HG03354 (cell line): ENCODE results near the gene PLCB3.

Experiments
- ATAC-seq: cut with Tn5 transposase; IDR thresholded peaks from one replicate; pipeline ENCODE4 v1.9.1; 2021; ENCODE audit warnings: mild to moderate bottlenecking; ENCODE audit not compliant: unreplicated experiment, poor library complexity, severe bottlenecking

PLCB3 gene

GRCh38 chr11:64247729-64248531 lies 3.4 kb upstream of the PLCB3 start:
- ATAC-seq, result no peak

GRCh38 chr11:64248578-64248977 lies 2.8 kb upstream of the PLCB3 start:
- no peak for ATAC-seq

- no peak for ATAC-seq
These were observed 2.3 kb upstream of the PLCB3 start for GRCh38 chr11:64249038-64249437.

GRCh38 chr11:64249563-64250414 lies 1.5 kb upstream of the PLCB3 start:
- no peak for ATAC-seq

DNA sequence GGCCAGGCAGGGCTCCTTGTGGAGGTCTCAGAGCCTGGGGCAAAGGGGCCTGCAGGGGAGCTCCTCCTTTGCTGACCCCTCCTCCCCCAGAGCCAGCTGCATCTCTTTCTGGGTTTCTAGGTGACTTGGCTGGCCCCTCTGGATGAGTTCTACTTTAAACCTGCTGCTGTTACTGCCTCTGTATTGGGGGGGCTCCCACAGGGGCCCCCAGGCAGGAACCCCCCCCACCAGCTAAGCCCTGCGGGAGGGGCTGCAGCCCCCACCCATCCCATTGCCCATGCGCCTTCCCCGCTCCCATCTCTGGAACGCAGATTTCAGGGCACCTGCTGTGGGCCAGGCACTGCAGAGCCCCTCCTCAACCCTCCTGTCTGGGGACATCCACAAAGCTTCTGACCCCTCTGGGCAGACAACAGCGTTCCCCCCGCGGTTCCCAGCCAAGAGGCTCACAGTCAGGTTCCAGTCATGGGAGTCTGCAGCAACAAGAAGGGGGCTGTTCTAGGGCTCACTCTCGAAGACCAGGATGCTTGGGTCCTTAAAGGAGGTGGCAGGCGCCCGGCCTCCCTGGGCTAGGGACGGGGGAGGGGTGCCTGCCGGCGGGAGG lies 815 bp upstream of the PLCB3 start:
- ATAC-seq, result no peak

GRCh38 chr11:64251753-64252002 lies 348 bp downstream of the PLCB3 start:
- ATAC-seq, result no peak

- ATAC-seq, result no peak
These were observed 908 bp downstream of the PLCB3 start for GRCh38 chr11:64252003-64252872.

DNA sequence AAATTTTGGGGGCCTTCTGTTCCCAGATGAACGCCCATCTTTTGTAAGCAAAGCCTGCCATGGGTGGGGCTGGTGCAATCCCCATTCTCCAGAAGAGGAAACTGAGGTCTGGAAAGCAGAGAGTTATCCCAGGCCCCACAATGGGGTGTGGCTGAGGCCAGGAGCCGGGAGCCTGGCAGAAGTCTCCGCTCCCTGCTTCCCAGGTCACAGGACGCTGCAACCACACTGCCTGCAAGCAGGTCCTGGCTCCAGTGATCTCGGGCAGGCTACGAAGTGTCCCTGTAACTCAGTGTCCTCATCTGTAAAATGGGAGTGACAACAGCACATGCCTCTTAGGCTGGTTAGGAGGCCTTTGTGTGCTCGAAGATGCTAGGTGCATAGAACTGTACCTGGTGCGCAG lies 1.7 kb downstream of the PLCB3 start:
- ATAC-seq, result no peak

GRCh38 chr11:64253481-64253880 lies 2.2 kb downstream of the PLCB3 start:
- ATAC-seq, result no peak

DNA sequence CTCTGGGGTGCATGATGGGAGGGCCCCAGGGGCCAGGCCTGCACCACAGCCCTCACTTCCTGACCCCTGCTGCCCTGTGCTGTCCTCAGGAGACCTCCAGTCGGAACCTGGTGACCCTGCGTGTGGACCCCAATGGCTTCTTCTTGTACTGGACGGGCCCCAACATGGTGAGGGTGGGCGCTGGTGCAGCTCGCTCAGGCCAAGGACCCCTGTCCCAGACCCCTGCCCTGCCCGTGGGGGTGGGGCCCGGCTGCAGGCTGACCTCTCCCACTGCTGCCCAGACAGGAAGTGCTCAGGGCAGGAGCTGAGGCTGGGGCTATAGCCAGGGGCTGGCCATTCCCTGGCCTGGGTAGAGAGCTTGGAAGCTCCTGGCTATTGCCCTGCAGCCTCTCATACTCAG lies 3.0 kb downstream of the PLCB3 start:
- no peak for ATAC-seq

DNA sequence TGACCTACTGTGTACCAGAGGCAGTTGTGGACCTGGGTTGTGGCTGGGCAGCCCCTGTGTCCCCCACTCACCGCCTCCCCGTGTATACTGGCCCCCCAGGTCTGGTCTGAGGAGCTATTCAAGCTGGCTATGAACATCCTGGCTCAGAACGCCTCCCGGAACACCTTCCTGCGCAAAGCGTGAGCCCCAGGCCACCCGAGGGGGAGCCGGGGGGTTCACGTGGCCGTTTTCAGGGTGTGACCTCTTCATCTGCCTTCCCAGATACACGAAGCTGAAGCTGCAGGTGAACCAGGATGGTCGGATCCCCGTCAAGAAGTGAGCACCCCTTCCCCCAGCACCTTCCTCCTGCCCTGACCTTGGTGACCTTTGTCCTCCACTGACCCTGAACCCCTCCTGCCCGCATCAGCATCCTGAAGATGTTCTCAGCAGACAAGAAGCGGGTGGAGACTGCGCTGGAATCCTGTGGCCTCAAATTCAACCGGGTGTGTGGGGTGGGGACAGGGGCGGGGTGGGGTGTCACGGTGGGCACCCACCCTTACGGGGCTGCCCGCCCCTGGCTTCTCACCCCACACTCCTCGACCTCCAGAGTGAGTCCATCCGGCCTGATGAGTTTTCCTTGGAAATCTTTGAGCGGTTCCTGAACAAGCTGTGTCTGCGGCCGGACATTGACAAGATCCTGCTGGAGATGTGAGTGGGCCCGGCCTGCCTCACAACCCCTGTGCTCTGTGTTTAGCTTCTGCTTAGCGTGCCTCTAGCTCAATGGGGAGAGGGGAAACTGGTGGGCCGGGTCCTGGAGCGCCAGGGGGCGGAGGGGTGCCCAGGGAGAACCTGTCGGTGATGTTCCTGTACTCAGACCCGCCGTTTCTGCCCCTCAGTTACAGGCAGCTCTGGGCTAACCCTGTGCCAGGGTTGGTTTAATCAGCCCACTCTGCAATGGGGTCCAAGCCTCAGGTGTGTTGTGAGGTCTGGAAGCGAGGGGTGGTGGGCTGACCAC lies 4.1 kb downstream of the PLCB3 start:
- no peak for ATAC-seq

DNA sequence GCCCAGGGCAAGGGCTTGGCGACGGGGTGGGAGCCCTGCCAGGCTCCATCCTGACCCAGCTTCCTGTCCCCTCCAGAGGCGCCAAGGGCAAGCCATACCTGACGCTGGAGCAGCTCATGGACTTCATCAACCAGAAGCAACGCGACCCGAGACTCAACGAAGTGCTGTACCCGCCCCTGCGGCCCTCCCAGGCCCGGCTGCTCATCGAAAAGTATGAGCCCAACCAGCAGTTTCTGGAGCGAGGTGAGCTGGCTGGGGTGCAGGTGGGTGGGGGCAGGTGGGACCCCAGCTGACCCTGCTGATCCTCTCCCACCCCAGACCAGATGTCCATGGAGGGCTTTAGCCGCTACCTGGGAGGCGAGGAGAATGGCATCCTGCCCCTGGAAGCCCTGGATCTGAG lies 5.0 kb downstream of the PLCB3 start:
- ATAC-seq, result no peak

- ATAC-seq, result no peak
These were observed 7.0 kb downstream of the PLCB3 start for GRCh38 chr11:64258356-64258755.

DNA sequence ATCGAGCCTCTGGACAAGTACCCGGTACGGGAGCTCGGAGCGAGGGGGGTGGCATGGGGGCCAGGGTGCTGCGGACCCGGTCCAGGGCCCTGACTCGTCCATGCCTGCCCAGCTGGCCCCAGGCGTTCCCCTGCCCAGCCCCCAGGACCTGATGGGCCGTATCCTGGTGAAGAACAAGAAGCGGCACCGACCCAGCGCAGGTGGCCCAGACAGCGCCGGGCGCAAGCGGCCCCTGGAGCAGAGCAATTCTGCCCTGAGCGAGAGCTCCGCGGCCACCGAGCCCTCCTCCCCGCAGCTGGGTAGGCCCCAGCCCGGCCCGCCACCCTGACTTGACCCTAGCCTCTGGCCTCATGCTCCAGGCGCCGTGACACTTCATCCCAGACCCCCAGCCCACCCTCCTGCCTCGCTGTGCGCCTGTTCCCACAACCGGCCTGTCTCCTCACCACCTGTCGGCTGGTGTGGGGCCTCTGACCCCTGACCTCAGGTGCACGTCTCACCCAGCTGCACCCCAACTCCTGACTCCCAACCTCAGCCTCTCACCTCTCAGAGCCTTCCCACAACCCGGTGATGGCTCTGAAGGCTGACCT lies 7.7 kb downstream of the PLCB3 start:
- ATAC-seq, result no peak

- ATAC-seq, result no peak
These were observed 8.3 kb downstream of the PLCB3 start for GRCh38 chr11:64259533-64260067.

DNA sequence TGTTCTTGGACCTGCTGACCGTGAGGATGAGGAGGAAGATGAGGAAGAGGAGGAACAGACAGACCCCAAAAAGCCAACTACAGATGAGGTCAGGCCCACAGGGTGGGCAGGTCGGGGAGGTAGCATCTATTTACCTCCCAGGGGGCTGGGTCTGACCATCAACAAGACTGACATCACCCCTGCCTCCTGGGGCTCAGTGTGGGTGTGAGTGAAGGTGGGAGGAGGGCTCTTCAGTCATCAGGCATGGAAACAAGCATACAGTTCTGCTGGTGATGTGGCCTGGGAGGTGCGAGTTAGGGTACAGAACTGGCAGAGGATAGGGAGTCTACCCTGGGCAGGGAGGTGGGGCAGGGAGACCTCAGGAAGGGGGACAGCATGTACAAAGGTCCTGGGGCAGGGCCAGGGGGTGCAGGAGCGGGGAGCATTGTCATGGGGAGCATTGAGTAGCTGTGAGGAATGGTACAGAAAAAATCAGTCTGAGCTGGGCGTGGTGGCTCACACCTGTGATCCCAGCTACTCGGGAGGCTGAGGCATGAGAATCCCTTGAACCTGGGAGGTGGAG lies 8.9 kb downstream of the PLCB3 start:
- no peak for ATAC-seq

- no peak for ATAC-seq
These were observed 10.3 kb downstream of the PLCB3 start for GRCh38 chr11:64261556-64262080.
